ENCODE results near the gene ZNF81.
"Not testable (repeated sequence)": the region's sequence is repeated elsewhere in the genome, so short reads cannot be mapped to it uniquely, and the experiment has no call there.

The ZNF81 gene

GRCh38 chrX:47836164-47837072, at the start of gene ZNF81:
ZNF81 (plus strand) TSS chrX:47836902; CDS start chrX:47846268, 9,366 bp downstream.
- DNase-seq, result peak; percentile 93

DNA sequence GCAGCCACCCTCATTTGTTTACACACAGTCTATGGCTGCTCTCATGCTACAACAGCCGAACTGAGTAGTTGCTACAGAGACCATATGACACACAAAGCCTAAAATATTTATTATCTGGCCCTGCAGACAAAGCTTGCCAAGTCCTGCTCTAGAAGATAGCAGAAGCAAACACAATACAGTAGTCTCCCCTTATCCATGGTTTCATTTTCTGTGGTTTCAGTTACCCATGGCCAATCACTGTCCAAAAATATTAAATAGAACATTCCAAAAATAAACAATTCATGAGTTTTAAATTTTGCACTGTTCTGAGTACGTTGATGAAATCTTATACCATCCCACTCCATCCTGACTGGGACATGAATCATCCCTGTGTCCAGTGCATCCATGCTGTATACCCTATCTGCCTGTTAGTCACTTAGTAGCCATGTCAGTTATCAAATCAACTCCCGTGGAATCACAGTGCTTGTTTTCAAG, 40.2 kb upstream of the ZNF81 start:
- no peak for DNase-seq

DNA sequence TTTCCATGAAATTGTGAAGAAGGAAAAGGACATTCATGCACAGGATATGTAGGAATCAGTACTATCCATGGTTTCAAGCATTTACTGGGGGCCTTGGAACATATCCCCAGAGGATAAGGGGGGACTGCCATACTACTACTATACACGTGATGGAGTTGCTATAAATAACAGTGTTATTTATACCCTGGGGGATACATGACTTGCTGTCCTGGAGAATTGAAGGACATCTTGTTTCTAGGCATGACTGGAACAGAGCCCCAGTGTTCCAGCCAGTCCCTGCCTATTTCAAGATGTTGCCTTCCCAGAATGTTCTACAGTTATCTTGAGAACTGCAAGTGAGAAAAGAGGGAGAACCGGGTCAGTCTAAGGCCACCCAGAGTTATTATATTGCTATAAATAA, 39.6 kb upstream of the ZNF81 start:
- no peak for DNase-seq

- no peak for DNase-seq
These were observed 37.8 kb upstream of the ZNF81 start for GRCh38 chrX:47798861-47799260.

DNA sequence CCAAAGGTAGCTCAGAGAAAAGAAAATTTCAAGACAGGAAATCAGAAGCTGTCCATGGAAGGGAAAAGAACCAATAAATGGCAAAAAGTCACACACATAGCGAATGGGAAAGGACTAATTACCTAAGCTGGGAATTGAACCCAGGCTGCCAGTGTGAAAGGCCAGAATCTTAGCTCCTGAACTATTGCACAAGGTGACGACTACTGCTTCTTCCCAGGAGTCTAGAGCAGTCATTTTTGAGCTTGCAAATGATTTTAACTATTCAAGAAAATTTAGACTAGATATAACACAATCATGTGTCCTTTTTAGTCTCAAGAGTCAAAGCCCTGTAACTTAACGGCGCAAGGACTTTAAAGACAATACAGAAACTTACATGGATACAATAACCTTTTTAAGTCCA, 34.1 kb upstream of the ZNF81 start:
- no peak for DNase-seq

- DNase-seq, result not testable (repeated sequence)
These were observed 33.6 kb upstream of the ZNF81 start for GRCh38 chrX:47803103-47803502.

GRCh38 chrX:47804315-47804714, 32.4 kb upstream of the ZNF81 start:
- DNase-seq, result no peak

DNA sequence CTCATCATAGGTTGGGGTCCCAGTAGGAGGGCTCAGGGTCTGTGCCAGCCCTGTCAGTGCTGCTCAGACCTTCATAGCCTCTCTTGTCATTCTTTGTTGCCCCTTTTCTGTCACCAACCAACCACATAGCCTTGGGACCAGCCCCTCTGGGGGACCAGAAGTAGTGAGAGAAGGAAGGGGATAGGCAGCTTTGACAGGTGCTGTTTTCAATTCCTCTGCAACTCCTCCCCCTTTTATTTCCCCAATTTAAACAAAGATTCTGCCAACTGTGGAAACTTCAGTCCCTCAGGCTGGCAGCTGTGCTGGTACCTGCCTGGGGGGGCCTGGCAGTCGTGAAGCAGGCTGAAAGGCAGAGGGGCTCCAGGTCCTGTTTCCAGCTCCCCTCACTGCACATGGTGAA, 30.9 kb upstream of the ZNF81 start:
- not testable (repeated sequence) for DNase-seq

DNA sequence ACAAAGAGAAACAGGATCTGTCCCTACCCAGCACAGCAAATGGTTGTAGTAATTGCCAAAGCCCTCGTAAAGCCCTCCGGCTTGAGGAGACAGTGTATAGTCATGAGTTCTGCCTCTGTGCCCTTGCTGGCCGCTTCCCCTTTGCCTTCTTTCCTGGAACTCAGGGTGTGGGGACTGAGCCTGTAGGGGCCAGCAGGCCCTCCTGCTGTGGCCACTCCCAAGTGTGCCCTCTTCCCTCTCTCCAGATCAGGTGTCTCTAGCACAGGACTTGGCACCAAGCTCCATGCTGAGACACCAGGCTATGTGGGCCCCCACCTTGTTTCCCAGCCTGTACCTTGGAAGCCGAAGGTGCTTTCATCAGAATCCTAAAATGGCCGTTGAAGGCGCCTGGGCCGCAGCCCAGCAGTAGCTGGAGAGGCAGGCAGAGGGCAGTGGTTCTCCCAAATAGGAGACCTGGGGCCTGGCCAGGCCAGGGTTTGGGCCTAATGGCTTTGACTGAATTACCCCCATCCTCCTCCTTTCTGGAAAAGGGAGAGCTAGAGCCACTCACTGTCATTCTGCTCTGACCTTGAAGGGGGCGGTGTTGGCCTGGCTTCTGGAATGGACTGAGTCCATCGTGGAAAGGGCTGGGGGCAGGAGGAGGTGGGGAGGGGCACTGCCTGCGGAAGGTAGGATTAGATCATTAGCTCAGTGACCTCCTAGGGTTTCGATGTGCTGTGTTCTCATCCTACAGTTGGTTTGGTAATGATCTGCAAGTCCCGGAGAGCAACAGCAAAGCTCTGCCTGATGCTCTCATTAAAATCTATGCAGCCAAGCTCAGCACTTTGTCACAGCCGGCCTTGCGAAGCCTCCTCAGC, 30.1 kb upstream of the ZNF81 start:
- DNase-seq, result not testable (repeated sequence)

- not testable (repeated sequence) for DNase-seq
These were observed 29.5 kb upstream of the ZNF81 start for GRCh38 chrX:47807272-47807538.

- DNase-seq, result no peak
These were observed 29.2 kb upstream of the ZNF81 start for GRCh38 chrX:47807548-47807947.

DNA sequence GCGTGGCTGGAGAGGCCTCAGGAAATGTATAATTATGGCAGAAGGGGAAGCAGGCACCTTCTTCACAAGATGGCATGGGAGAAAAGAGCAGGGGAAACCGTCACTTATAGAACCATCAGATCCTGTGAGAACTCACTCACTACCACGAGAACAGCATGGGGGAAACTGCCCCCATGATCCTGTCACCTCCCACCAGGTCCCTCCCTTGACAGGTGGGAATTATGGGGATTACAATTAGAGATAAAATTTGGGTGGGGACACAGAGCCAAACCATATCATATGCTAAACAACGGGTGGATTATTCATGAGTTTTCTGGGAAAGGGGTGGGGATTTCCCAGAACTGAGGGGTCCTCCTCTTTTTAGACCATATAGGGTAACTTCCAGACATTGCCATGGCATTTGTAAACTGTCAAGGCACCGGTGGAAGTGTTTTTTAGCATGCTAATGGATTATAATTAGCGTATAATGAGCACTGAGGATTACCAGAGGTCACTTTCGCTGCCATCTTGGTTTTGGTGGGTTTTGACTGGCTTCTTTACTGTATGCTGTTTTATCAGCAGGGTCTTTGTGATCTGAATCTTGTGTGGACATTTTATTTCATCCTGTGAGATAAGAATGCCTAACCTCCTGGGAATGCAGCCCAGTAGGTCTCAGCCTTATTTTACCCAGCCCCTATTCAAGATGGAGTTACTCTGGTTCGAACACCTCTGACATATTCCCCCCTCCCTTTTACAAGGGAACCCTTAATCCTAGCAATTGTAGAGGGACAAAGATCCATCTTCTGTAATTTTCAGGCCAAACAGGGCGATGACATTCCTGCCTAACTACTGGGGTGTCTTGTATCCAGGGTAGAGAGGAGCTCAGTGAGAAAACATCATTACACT, 27.6 kb upstream of the ZNF81 start:
- DNase-seq, result no peak

GRCh38 chrX:47814851-47815250, 21.9 kb upstream of the ZNF81 start:
- no peak for DNase-seq

DNA sequence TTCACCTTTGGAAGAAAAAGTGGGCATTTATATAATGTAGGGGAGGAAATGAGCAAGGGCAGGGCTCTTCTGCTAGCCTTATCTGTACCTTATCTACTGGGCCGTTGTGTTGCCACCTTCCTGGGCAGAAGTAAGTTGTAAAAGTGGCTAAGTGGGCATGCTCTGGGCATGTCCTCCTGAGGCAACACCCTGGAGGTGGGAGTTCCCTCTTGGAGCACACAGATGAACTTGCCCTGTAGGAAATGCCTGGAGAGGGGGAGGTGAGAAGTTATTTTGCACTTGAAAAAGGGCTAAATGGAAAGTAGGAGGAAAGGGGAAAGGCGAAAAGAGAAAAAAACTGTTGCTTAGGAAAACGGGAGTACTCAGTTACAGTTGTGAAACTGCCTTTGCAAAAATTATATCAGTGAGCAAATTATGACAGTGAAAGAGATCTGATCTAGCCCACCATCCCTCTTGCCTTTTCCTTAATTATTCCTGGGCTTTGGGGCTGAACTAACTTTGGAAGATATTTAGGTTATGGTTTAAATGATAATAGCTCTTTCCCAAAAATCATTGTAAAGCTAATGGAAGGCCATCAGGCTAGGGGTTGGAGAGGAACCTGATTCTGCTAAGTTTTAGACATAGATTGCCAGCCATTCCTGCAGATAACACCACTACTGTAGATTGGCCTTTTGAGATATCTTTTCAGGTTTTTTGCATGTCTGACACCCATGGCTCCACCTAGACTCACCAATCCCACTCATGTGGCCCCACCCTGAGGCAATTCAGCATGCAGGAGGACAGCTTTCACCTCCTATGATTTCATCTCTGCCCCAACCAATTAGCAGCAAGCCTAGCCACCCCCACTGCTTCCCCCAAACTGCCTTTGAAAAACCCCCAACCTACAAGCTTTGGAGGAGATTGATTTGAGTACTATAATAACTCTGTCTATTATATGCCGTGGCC, 20.5 kb upstream of the ZNF81 start:
- no peak for DNase-seq

DNA sequence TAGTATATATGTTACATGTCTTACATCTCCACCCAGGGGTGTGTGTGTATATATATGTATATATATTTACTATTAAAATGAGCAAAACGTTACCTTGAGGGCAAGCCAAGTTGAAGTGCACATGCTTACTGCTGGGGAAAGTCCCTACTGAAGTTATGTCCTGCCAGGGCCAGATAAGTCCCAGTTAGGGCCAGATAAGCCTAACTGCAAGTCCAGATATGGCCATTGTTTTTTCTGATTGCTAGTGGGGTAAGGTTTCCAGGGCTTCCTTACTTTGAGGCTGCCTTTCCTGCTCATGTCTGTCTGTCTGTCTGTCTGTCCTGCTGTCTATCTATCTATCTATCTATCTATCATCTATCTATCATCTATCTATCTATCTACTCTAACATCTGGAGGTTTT, 19.3 kb upstream of the ZNF81 start:
- no peak for DNase-seq

DNA sequence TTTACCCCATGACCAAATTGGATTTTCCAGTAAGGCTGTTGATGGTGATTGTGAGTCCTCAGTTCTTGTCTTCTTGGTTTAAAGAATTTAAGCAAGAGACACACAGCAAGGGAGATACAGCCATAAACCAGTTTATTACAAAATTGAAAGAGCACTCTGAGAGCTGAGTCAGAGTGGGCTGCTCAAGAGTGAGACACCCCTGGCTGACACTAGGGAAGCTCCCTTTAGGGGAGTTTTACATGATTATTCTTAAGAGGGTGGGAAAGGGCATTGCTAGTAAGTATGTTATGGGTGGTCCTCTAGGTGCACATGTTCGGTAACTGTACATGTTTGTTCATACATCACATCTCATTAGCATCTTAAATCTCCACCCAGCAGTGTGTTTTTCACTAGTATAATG, 18.8 kb upstream of the ZNF81 start:
- DNase-seq, result no peak

GRCh38 chrX:47828984-47829383, 7.7 kb upstream of the ZNF81 start:
- DNase-seq, result no peak

GRCh38 chrX:47831788-47832187, 4.9 kb upstream of the ZNF81 start:
- DNase-seq, result peak; percentile 67

GRCh38 chrX:47838361-47838760, 1.7 kb downstream of the ZNF81 start:
- DNase-seq, result no peak

GRCh38 chrX:47840111-47840510, 3.4 kb downstream of the ZNF81 start:
- DNase-seq, result no peak

DNA sequence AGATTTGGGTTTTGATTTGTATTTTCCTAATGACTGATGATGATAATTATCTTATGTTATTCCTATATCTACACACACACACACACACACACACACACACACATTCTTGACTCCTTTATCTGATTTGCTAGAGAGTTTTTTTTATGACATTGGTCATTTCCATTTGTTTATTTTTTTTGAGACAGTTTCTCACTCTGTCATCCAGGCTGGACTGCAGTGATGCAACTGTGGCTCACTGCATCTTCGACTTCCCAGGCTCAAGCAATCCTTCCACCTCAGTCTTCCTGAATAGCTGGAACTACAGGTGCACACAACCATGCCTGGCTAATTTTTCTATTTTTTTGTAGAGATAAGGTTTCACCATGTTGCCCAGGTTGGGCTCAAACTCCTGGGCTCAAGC, 6.7 kb downstream of the ZNF81 start:
- DNase-seq, result no peak

GRCh38 chrX:47844117-47844516, 7.4 kb downstream of the ZNF81 start:
- no peak for DNase-seq

All from CD4-positive, alpha-beta T cell treated with Interleukin-6 for 4 hours (primary cell).